HT1080 (cell line): ENCODE measurements around the gene SMTNL2. TPM values are rescaled to one million over a fixed set of nuclear protein-coding genes. Genes with fewer than 3 reads are reported as not detected.

Source experiments
- DNase-seq: peaks from one replicate; pipeline ENCODE4 v3.0.0-alpha.2; 2015; ENCODE audit warnings: low read depth
- polyA plus RNA-seq, 2 experiments: library from polyadenylated mRNA; depleted of rRNA; stranded (reverse); fragments of >200 nt; gene quantifications; 2 replicates each; pipeline ENCODE4 v1.2.3, GENCODE V29; 2015
- total RNA-seq: library from RNA; depleted of rRNA; stranded (reverse); fragments of >200 nt; shearing (Covaris generic); gene quantifications from 2 replicates; pipeline ENCODE4 v1.2.3, GENCODE V29; 2014; rRNA removed

Gene SMTNL2
- total RNA-seq, result not detected in 2 replicates
- not detected in 2 replicates for polyA plus RNA-seq (2015; cell fraction: cytosol; rRNA removed)
- not detected in 2 replicates for polyA plus RNA-seq (2015; cell fraction: nucleus; rRNA removed)

- no peak for DNase-seq
Measured at GRCh38 chr17:4584101-4584916, at the start of gene SMTNL2. SMTNL2 (plus strand) TSS chr17:4584529; CDS start chr17:4584606, 77 bp downstream.

GRCh38 chr17:4534928-4535666 lies 49.2 kb upstream of the SMTNL2 start:
- DNase-seq, result no peak

GRCh38 chr17:4535667-4536258 lies 48.6 kb upstream of the SMTNL2 start:
- DNase-seq, result no peak

- no peak for DNase-seq
Measured at GRCh38 chr17:4536259-4536741, 48.0 kb upstream of the SMTNL2 start.

GRCh38 chr17:4536742-4537411 lies 47.5 kb upstream of the SMTNL2 start:
- DNase-seq, result no peak

- no peak for DNase-seq
Measured at GRCh38 chr17:4537451-4538235, 46.7 kb upstream of the SMTNL2 start.

GRCh38 chr17:4538236-4539002 lies 45.9 kb upstream of the SMTNL2 start:
- no peak for DNase-seq

- no peak for DNase-seq
Measured at GRCh38 chr17:4539025-4539424, 45.3 kb upstream of the SMTNL2 start.

- no peak for DNase-seq
Measured at GRCh38 chr17:4539576-4540223, 44.6 kb upstream of the SMTNL2 start.

- DNase-seq, result no peak
Measured at GRCh38 chr17:4540224-4540651, 44.1 kb upstream of the SMTNL2 start.

- no peak for DNase-seq
Measured at GRCh38 chr17:4540687-4541327, 43.5 kb upstream of the SMTNL2 start.

GRCh38 chr17:4541328-4542002 lies 42.9 kb upstream of the SMTNL2 start:
- DNase-seq, result no peak

- DNase-seq, result no peak
Measured at GRCh38 chr17:4542003-4542725, 42.2 kb upstream of the SMTNL2 start.

- no peak for DNase-seq
Measured at GRCh38 chr17:4542726-4543191, 41.6 kb upstream of the SMTNL2 start.

- DNase-seq, result no peak
Measured at GRCh38 chr17:4543557-4544026, 40.7 kb upstream of the SMTNL2 start.

- no peak for DNase-seq
Measured at GRCh38 chr17:4544135-4544950, 40.0 kb upstream of the SMTNL2 start.
